Measurements from ENCODE around the gene KRTAP5-2.

Gene KRTAP5-2

GRCh38 chr11:1565904-1566247, 32.2 kb downstream of the KRTAP5-2 start:
- no peak for DNase-seq

- DNase-seq: peak; percentile 36
These were observed 32.8 kb downstream of the KRTAP5-2 start for GRCh38 chr11:1565173-1565903.

- DNase-seq: peak; percentile 95
These were observed 33.4 kb downstream of the KRTAP5-2 start for GRCh38 chr11:1564535-1565172.

DNA sequence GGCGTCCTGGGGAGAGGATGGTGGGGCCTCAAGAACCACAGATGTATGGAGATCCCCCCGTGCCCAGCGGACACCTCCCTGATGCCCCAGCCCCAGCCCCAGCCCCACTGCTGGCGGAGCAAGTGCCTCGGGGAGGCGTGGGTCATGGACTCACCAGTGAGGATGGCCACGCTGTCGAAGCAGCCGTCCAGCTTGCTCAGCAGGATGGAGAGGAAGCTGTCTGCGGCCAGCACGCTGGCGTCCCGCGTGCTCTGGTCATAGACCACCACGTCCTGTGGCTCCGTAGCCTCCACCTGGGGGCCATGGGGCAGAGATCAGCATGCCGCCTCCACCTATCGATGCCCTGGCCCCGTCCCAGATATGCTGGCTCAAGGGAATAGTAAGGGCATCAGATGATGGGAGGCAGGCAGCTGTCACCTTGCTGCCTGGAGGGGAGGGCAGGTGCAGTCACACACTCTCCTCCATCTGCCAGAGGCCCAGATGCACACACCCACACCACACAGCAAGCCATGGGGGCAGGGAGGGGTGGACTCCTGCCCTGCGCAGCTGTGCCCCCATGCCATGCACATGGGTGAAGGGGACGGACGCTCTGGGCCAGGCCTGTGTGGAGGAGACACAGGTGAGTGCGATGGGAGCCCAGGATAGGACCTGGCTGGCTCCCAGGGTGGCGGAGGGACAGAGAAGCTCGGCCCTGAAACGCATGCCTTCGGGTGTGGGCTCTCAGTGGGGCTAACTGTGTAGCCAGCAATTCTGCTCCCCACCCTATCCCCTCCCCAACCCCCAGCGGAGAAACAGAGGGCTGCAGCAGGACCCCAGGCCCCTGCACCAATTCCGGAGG, 34.2 kb downstream of the KRTAP5-2 start:
- DNase-seq: peak; percentile 54

DNA sequence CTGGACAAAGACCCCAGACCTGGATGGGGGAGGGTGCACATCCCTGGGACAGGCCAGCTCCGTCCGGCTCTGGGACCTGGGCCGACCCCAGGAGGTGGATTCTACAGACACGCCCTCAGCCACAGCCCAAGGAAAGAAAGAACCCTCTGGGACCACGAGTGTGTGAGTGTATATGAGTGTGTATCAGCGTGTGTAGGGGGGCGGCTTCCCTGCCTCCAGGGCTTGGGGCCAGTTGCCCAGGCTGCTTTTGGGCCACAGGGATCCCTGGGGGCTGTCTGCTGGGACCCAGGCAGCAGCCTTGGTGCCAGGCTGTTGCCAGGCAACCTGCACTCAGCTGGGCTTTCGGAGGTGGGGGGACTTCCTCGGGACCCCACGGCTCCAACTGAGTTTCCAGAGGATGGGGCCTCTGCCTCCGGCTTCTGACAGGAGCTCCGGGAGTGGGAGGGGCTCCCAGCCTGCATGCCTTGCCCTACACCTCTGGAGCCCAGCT, 34.9 kb downstream of the KRTAP5-2 start:
- no peak for DNase-seq

- DNase-seq: no peak
These were observed 35.5 kb downstream of the KRTAP5-2 start for GRCh38 chr11:1562469-1563148.

GRCh38 chr11:1561955-1562354, 36.1 kb downstream of the KRTAP5-2 start:
- DNase-seq: no peak

DNA sequence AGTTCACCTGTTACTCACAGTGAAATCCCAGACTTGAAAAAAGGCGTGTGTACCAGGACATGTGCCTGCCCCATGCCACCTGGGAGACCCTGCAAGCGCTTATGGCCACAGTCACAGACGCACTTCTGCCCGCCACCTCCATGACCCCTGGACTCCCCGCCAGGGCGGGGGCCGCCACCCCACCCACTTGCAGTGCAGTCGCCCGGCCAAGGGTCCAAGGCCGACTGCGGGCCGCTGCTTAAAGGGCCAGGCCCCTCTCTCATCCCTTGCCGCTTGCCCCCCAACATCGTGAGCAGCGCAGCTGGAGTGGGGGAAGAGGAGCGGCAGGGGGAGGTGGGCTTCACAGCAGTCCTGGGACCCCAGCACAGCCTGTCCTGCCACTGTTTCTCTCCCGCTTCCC, 36.8 kb downstream of the KRTAP5-2 start:
- no peak for DNase-seq

DNA sequence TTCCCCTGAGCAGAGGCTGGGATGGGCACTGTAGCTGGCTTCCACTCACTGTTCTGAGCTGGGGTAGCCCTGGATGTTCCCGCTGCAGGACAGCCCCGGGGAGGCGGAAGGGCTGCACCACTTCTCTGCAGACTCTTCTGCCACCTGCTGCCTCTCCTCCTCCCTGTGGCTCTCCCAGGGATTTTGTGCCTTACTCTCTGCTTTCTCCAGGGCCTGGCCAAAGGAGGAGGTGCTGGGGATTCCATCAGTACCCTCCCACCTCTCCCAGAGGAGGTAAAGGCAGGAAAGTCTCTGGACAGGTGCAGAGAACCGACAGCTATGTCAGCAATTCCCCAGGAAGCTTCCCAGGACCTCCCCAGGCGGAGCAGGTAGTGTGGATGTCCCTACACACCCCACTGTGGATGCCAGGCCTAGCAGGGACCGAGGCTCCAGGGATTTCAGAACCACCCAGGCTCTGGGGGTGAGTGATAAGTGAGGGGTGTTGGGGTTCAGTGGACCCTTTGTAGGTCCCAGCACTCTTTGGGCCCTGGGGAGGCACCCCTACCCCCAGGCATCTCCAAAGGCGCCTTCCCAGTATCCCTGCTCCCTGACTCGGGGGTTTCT, 37.3 kb downstream of the KRTAP5-2 start:
- DNase-seq: no peak

DNA sequence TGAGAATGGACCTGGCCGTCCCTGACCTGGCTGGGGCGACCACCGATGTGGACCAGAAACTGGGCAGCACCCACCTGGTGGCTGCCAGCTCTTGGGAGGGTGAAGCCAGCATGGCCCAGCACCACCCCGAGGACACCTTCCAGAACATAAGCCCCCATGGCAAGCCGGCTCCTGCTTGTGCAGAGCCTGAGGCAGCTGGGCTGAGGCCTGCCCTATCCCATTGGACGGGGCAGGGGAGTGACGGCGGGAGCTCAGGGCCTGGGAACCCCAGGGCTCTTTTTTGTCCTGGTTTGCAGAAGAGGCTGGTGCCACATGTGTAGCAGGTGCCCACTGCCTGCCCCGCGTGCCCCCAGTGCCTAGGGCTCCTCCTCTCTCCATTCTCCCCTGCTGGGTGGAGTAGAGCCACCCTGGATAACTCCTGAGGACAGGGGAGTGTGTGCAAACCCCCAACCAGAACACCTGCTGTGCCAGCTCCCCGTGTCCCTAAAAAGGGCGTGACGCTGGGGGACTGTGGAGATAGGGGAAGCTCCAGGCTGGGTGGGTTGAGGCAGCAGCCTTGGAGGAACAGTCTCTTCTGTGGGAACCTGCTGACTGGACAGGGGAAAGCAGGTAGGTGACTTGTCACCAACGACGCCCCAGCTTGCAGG, 38.0 kb downstream of the KRTAP5-2 start:
- DNase-seq: no peak

GRCh38 chr11:1559111-1559951, 38.8 kb downstream of the KRTAP5-2 start:
- DNase-seq: peak; percentile 46

- no peak for DNase-seq
These were observed 39.4 kb downstream of the KRTAP5-2 start for GRCh38 chr11:1558775-1559110.

DNA sequence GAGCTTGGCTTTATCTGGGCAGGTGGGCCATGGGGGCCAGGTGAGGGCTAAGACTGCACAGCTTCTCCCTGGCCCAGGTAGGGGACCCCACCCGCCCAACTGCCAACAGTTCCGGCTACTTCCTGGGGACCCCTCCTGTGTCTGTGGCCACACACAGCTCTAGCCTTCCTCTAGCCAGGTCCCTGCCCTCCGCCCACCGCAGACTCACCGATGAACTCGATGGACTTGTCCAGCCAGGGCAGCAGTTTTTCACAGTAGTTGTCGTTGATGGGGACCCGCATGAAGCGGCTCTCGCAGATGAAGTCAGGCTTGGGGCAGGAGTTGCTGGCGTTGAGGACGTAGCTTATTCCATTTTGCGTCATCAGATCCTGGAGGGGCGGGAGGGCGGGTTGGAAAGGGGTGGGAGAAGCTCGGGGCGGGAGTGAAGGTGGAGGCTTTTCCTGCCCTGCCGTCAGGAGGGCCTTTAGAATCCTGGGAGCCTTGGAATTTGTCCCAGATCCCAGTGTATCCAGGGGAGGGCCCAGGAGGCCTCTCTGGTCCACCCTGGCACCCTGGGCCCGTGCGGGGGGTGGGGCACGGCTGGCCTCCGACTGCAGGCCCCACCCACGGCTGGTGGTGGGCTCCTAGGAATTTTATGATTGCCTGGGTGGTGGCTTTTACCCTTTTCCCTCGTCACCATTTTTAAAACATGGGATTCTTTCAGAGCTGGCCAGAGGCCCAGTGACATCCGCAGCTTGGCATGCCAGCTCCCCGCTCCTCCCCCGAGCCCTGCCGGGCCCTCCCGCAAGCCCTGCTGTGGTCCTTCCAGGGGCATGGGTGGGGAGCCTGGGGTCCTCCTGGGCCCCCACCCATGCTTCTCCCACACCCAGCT, 40.0 kb downstream of the KRTAP5-2 start:
- no peak for DNase-seq

DNA sequence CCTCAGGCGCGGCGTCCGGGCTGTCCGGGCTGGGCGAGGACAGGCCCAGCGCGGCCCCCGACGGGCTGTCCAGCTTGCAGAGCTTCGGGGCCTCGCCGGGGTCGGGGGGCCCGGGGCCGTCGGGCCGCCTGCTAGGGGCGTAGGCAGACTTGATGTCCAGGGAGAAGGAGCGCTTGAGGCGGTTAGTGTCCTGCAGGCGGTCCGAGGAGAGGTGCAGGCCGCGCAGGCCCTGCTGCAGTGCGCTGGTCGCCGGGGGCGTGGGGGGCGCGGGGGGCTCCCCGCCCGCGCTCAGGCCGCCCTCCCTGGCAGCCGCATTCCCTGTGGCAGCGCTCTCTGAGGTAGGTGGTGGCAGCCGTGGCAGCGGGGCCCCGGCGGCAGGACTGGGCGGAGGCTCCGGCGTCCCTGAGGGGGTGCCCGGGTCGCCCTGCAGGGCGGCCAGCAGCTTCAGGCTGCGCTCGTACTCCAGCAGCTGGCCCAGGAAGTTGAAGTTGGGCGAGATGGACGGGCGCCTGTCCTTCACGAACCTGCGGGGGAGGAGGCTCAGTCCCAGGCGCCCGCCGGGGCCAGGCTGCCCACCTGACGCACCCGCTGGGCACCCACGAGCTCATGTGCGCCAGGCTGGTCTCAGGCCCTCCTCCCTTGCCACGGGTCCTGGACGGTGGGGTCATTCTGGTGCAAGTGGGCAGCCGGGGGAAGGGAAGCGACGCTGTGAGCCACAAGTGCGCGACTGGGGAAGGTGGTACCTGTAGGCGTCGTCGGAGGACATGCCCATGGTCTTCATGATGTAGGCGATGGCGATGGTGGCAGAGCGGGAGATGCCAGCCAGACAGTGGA, 40.8 kb downstream of the KRTAP5-2 start:
- DNase-seq: no peak

GRCh38 chr11:1556278-1556902, 41.7 kb downstream of the KRTAP5-2 start:
- DNase-seq: no peak

GRCh38 chr11:1555713-1556153, 42.4 kb downstream of the KRTAP5-2 start:
- no peak for DNase-seq

DNA sequence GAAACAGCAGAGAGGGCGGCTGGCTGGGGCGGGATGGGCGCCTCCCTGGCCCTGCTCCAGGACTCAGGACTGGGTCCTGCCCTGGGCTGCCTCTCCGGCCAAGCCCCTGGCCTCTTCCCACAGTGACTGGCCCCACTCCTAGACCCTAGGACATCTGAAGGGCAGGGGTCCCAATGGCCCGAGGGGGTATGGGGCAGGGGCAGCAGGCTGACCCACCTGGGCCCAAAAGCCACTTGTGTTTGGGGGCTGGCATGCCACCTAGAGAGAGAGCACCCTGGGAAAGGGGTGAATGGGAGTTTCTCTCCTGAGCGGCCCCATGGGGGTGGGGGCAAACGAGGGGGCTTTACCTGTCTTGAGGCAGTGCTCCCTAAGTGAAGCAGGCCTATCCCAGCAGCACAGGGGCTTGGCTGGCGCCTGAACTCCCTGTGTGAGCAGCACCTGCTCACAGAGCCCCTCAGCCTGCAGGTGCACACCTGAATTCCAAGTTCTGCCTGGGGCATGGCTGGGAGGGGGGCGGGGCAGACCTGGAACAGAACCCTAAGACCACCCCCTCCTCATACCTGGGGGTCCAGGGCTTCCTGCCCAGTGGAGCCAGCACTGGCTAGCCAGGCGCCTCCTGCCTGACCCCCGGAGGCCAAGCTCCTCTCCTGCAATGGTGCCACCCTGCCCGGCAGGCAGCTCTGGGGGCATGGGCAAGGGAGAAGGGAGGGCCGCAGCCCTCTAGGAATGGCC, 42.9 kb downstream of the KRTAP5-2 start:
- no peak for DNase-seq
